NCI-H2081 (cell line): ENCODE results near the gene LRRC49.

Source experiments
- DNase-seq, 2 experiments: peaks; one replicate each; lab custom pipeline; 2025; lab: John Stamatoyannopoulos, UW

The LRRC49 gene

GRCh38 chr15:71052356-71052755, 159.7 kb downstream of the LRRC49 start:
- no peak for DNase-seq

GRCh38 chr15:71054286-71054952, 161.8 kb downstream of the LRRC49 start:
- no peak for DNase-seq

DNA sequence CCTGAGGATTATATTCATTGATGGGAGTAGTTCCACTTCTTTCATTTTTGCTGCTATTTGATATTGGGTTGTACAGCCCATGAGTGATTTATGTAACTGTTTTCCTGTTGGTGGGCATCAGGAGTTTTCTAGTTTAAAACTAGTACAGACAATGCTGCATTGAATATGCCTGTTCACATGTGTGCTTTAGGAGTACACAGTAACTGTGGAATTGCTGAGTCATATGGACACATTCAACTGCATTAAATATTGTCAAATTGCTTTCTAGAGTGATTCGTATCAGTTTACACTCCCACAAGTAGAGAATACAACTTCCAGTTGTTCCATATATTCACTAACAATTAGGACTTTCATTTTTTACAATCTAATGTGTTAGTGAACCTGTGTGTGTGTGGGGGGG, 162.8 kb downstream of the LRRC49 start:
- DNase-seq = no peak

DNA sequence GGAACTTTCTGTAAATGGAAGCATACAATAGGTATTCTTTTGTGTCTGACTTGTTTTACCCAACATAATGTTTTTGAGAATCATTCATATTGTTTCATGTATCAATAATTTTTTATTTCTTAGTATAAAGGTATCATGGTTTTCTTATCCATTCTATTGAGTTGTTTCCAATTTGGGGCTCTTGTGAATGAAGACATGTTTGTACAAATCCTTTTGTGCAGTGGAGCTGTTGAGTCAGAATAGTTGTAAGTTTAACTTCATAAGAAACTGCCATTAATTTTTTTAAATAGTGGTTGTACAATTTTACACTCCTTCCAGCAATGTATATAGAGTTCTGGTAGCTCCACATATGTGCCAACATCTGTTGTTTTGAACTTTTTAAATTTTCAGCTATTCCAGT, 163.5 kb downstream of the LRRC49 start:
- DNase-seq = no peak

- no peak for DNase-seq
Observed at GRCh38 chr15:71057143-71057542, 164.5 kb downstream of the LRRC49 start.

DNA sequence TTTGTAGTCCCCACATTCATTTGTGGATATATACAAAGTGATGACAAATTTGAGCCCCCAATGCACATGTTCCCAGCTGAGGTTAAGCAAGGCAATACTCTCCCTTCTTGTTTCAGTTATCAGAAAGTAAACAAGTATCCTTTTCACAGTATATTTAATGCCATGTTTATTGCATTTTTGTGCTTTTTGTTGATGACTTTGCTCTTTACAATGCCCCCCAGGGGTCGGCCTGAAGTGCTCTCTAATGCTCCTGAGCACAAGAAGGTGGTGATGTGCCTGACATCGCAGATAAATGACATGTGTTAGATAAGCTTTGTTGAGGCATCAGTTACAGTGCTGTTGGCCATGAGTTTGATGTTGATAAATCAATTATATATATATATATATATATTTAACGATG, 165.0 kb downstream of the LRRC49 start:
- no peak for DNase-seq

DNA sequence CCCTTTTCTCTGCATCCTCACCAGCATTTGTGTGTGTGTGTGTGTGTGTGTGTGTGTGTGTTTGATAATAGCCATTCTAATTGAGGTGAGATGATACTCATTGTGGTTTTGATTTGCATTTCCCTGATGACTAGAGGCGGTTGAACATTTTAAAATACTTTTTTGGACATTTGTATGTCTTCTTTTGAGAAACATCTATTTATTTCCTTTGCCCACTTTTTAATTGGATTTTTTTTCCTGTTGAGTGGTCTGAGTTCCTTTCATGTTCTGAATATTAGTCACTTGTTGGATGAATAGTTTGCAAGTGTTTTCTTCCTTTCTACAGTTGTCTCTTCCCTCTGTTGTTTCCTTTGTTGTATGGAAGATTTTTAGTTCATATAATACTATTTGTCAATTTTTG, 168.4 kb downstream of the LRRC49 start:
- no peak for DNase-seq

DNA sequence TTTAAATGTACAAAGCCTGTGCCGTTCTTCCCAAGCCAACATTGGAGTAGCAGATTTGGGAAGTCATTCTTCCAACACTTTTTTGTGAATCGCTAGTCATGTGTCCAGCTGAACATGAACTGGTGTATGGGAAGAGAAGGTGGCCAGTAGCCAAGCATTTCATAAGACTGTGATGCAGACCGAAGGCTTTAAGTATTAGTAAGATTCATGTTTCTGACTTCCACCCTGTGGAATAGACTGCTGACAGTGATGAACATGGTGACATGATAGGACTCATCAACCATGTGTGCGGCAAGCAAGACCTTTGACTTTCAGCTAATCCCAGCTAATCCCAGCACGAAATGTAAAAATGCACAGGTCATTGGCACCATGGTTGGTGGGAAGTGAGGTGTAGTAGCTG, 174.4 kb downstream of the LRRC49 start:
- no peak for DNase-seq

DNA sequence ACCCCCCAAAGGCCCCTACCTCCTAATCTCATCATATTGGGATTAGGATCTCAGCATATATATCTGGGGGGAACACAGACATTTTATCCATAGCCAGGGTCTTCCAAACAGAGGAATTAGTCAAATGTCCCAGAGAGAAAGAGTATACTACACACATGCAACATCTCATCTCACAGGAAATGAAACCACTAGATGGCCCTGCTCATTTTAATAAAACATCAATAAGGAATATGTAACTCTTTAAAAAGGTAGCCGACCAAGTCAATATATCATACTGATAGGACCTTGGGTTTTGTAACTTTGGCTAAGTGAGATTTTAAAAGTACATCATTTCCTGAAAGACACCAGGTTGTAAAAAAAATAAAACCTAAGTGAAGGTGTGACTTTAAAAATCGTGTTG, 177.1 kb downstream of the LRRC49 start:
- no peak for DNase-seq

- DNase-seq = no peak
Observed at GRCh38 chr15:71071529-71071928, 178.9 kb downstream of the LRRC49 start.

GRCh38 chr15:71072423-71072822, 179.8 kb downstream of the LRRC49 start:
- DNase-seq = no peak

GRCh38 chr15:71078506-71079207, 186.0 kb downstream of the LRRC49 start:
- no peak for DNase-seq

DNA sequence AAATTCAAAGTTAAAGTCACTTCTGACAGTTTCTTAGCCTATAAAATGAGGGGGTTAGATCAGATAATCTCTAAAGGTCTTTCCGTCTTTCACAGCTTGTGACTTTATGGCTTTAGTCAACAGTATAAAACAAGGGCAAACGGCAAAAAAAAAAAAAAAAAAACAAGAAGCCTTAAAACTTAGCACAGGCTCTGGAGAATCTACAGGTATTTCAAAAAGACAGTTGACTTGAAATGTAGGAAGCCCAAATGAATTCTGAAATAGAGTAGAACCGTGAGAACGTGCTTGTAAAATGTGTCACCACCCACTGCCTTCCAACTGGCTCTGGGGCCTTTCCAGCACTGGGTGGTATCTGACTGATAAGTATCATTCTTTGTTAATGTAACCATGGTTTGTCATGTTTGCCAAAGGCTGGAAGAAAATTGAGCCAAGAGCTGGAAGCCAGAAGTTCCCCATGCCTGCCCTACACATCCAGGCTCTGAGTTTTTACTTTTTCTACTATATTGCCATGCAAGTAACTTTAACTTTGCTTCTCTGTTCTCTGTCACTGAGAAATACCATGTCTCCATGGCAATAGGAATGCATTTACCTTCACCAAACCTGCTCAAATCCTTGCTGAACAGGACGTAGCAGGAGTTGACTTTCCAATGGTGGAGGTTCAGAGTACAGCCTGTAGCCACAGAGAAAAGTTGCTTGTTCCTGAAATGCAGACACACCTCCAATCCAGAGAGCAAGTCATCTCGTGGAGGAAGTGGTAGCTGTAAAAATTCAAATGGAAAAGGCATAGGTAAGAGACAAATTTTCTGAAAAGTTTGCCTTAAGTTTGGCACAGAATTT, 186.8 kb downstream of the LRRC49 start:
- DNase-seq = no peak

DNA sequence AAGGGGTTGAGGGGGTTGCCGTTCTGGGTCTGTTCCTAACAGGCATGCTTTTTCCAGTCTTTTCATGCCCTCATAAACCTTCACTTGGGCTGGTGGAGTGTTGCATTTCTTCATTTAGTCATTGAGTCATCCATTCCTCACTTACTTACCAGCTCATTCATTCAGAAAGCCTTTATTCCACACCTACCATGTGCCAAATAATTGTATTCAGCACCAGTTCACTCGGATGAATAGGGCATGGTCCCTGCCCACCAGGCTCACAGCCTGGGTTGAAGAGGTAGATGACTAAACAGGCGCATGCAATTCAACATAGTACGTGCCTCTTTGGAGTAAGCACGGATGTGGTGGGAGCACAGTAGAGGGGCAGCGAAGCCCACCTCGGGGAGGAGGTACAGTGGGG, 187.5 kb downstream of the LRRC49 start:
- no peak for DNase-seq

DNA sequence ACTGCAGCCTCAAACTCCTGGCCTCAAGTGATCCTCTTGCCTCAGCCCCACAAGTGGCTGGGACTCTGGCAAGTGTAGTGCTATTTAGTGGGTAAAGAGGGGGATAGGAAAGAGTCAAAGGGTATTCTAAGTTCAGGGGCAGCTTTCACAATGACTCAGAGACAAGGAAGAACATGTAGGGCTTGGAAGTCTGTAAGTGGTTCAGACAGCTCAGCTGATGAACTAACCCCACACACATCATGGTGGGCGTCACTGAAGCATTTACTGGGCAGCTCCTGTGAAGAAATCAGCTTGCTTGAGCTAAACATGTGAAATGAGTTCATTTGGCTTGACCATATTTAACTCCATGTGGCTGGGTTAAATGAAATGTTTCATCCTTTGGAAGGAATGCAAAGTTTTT, 188.1 kb downstream of the LRRC49 start:
- DNase-seq = no peak

GRCh38 chr15:71082803-71083202, 190.2 kb downstream of the LRRC49 start:
- no peak for DNase-seq

DNA sequence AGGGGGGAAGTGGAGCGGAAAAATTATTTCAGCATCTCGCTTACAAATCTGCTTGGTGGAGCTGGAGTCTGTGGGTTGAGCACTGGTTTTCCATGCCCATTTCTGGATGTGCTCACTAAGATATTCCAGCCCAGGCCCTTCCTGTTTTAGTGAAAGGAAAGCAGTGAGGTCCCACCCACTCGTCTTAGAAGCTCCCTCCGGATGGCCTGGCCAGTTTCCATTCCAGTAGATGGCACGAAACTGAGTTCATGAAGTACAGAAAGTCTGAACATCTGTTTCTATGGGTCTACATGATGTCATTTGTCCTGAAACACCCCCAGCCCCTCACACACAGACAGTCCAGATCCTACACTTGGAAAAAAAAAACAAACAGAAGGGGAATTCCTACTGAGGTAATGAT, 190.7 kb downstream of the LRRC49 start:
- no peak for DNase-seq

- no peak for DNase-seq
Observed at GRCh38 chr15:71084264-71084663, 191.6 kb downstream of the LRRC49 start.

- DNase-seq = no peak
Observed at GRCh38 chr15:71085809-71086208, 193.2 kb downstream of the LRRC49 start.

DNA sequence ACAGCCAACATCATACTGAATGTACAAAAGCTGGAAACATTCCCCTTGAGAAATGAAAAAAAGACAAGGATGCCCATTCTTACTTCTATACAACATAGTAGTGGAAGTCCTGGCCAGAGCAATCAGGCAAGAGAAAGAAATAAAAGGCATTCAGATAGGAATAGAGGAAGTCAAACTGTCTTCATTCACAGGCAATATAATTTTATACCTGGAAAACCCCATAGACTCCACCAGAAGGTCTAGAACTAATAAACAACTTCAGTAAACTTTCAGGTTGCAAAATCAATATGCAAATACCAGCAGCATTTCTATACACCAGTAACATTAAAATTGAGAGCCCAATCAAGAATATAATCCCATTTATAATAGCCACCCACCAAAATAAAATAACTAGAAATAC, 195.5 kb downstream of the LRRC49 start:
- DNase-seq = no peak

DNA sequence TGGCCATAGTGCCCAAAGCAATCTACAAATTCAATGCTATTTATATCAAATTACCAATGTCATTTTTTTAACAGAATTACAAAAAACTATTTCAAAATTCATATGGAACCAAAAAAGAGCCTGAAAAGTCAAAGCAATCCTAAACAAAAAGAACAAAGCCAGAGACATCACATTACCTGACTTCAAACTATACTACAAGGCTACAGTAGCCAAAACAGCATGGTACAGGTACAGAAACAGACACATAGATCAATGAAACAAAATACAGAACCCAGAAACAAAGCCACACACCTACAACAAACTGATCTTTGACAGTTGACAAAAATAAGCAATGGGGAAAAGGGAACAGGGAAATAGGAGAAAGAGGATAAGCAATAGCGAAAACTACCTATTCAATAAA, 196.1 kb downstream of the LRRC49 start:
- no peak for DNase-seq

DNA sequence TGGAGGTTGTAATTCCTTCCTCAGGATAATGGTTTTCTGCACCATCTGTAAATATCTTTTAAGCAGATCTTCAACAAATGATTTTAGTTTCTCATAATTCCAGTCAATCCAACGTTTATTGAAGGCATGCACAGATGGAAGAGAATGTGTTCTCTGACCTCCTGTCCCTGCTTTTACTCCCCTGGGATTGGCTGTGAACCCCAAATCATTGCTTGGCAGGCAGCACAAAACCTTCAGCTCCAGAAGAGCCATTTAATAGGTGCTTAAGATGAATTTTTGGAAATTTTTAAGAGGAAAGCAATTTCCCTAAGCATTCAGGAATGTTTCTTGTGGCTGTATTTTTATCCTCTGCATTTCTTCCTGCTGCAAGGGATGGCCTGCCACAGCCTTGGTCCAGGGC, 197.2 kb downstream of the LRRC49 start:
- no peak for DNase-seq

DNA sequence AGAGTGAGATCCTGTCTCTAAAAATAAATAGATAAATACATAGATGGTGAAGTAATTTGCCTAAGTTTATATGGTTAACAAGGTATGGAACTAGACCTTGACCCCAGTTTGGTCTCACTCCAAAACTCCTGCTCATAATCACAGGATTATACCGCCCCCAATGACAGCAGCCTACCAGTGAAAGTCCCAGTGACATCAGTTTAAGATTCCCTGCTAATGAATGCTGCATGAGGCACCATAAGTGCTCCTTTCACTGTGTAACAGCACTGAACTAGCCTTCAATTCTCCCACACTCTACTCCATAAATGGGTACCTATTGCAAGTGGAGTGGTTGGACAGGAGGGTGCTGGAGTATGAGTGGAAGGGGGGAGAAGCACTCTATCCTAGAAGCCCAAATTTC, 199.0 kb downstream of the LRRC49 start:
- DNase-seq = no peak
